Raji (cell line): Measurements from ENCODE around the gene SNAP23.

Source experiments
- POLR2A ChIP-seq: IDR thresholded peaks from 2 replicates; pipeline ENCODE4 v1.6.1; 2011; ENCODE audit warnings: low read depth, low read length, control low read depth; ENCODE audit not compliant: insufficient read depth

The SNAP23 gene

GRCh38 chr15:42523331-42523730 is 27.9 kb downstream of the SNAP23 start:
- TF ChIP-seq POLR2A, result no peak

GRCh38 chr15:42528970-42529369 is 33.5 kb downstream of the SNAP23 start:
- no peak for TF ChIP-seq POLR2A

GRCh38 chr15:42533246-42533645 is 37.8 kb downstream of the SNAP23 start:
- no peak for TF ChIP-seq POLR2A

GRCh38 chr15:42544853-42545629 is 49.6 kb downstream of the SNAP23 start:
- TF ChIP-seq POLR2A, result no peak

- no peak for TF ChIP-seq POLR2A
These were observed 52.4 kb downstream of the SNAP23 start for GRCh38 chr15:42547918-42548248.

GRCh38 chr15:42548249-42549031 is 53.0 kb downstream of the SNAP23 start, which contains the start of the genes HAUS2 and LRRC57:
Gene HAUS2 (plus strand): TSS chr15:42548838. CDS start chr15:42548873, 35 bp downstream.
Gene LRRC57 (minus strand): TSS chr15:42548793. CDS start chr15:42548434, 359 bp downstream.
- peak; percentile 95 for TF ChIP-seq POLR2A

- TF ChIP-seq POLR2A, result no peak
These were observed 53.6 kb downstream of the SNAP23 start for GRCh38 chr15:42549032-42549491.

- no peak for TF ChIP-seq POLR2A
These were observed 54.4 kb downstream of the SNAP23 start for GRCh38 chr15:42549741-42550392.

- no peak for TF ChIP-seq POLR2A
These were observed 58.1 kb downstream of the SNAP23 start for GRCh38 chr15:42553554-42553953.

GRCh38 chr15:42558739-42559138 is 63.3 kb downstream of the SNAP23 start:
- no peak for TF ChIP-seq POLR2A

GRCh38 chr15:42575188-42576039 is 80.0 kb downstream of the SNAP23 start, which contains the start of gene STARD9:
Gene STARD9 (plus strand): TSS chr15:42575606. CDS start chr15:42575716, 110 bp downstream.
- peak; percentile 75 for TF ChIP-seq POLR2A

- no peak for TF ChIP-seq POLR2A
These were observed 80.7 kb downstream of the SNAP23 start for GRCh38 chr15:42576040-42576594.

- TF ChIP-seq POLR2A, result no peak
These were observed 81.3 kb downstream of the SNAP23 start for GRCh38 chr15:42576776-42577175.

- no peak for TF ChIP-seq POLR2A
These were observed 82.1 kb downstream of the SNAP23 start for GRCh38 chr15:42577514-42578031.
